SK-N-SH (cell line): Measurements from ENCODE around the gene PTH2. TPM values are rescaled to one million over a fixed set of nuclear protein-coding genes. Genes with fewer than 3 reads are reported as not detected.
A peak's percentile ranks its signal among the peaks of the same experiment; 100 is the strongest.

Experiments used
- CTCF ChIA-PET: fragments of 300-600, 350-600 bp; formaldehyde crosslinking; extraction: SDS; loops from one replicate; lab custom pipeline; 2021; lab: Yijun Ruan, JAX
- POLR2A ChIA-PET: fragments of 350-600 bp; sonication (Branson Sonifier 250); formaldehyde crosslinking; extraction: SDS; loops from one replicate; lab custom pipeline; 2020; ENCODE audit warnings: antibody characterized with exemption, inconsistent platforms; lab: Yijun Ruan, JAX
- DNase-seq: peaks from one replicate; pipeline ENCODE4 v3.0.0; 2012
- H2AFZ ChIP-seq: fragments of 200-600 bp; sonication (generic); 2 replicates; pipeline ENCODE4 v1.8.1; 2016; ENCODE audit warnings: antibody characterized with exemption, mild to moderate bottlenecking, low read depth
- H3F3A ChIP-seq: fragments of 200-600 bp; sonication (generic); replicated peaks from 2 replicates; pipeline ENCODE3; 2016; ENCODE audit warnings: antibody characterized with exemption, mild to moderate bottlenecking; ENCODE audit not compliant: insufficient read depth
- H3K27ac ChIP-seq, 2 experiments: fragments of 200-500 bp in 1 of 2; fragments of 200-600 bp in 1 of 2; sonication (Bioruptor generic) in 1 of 2; sonication (generic), shearing (Covaris generic) in 1 of 2; 2 replicates each; pipeline versions ENCODE4 v1.5.1 to v1.6.1; 2014 to 2016; ENCODE audit warnings: low read depth in 2 of 2, inconsistent platforms in 1 of 2, low read length in 1 of 2, mild to moderate bottlenecking in 1 of 2, mixed read lengths in 1 of 2
- H3K27me3 ChIP-seq: fragments of 200-600 bp; sonication (generic), shearing (Covaris generic); 2 replicates; pipeline ENCODE4 v1.6.1; 2016; ENCODE audit warnings: mixed run types; ENCODE audit not compliant: insufficient read depth
- H3K36me3 ChIP-seq, 2 experiments: fragments of 200-500 bp in 1 of 2; fragments of 200-600 bp in 1 of 2; sonication (Bioruptor generic) in 1 of 2; sonication (generic) in 1 of 2; replicated peaks in 1 of 2; 2 replicates each; pipeline versions ENCODE3 to v1.5.1; 2014 to 2016; ENCODE audit warnings: low read length in 1 of 2, mild to moderate bottlenecking in 1 of 2; ENCODE audit not compliant: insufficient read depth in 2 of 2, control insufficient read depth in 1 of 2
- H3K4me1 ChIP-seq, 2 experiments: fragments of 200-500 bp in 1 of 2; fragments of 200-600 bp in 1 of 2; sonication (Bioruptor generic) in 1 of 2; sonication (generic), shearing (Covaris generic) in 1 of 2; 2 replicates each; pipeline versions ENCODE4 v1.5.1 to v1.6.1; 2014 to 2016; ENCODE audit warnings: low read depth in 1 of 2, low read length in 1 of 2, mixed run types in 1 of 2; ENCODE audit not compliant: insufficient read depth in 2 of 2, control insufficient read depth in 1 of 2
- H3K4me2 ChIP-seq: fragments of 200-600 bp; sonication (generic), shearing (Covaris generic); 2 replicates; pipeline ENCODE4 v1.6.1; 2017; ENCODE audit warnings: mixed run types
- H3K4me3 ChIP-seq, 2 experiments: fragments of 200-500 bp in 1 of 2; fragments of 200-600 bp in 1 of 2; sonication (Bioruptor generic) in 1 of 2; sonication (generic), shearing (Covaris generic) in 1 of 2; 2 replicates each; pipeline versions ENCODE4 v1.5.1 to v1.8.1; 2014 to 2016; ENCODE audit warnings: low read depth in 2 of 2, inconsistent platforms in 1 of 2, low read length in 1 of 2, mild to moderate bottlenecking in 1 of 2, mixed read lengths in 1 of 2, moderate library complexity in 1 of 2
- H3K79me2 ChIP-seq: fragments of 200-600 bp; sonication (generic); 2 replicates; pipeline ENCODE4 v1.8.1; 2017; ENCODE audit warnings: mild to moderate bottlenecking; ENCODE audit not compliant: insufficient read depth
- H3K9ac ChIP-seq: fragments of 200-600 bp; sonication (generic); 2 replicates; pipeline ENCODE4 v1.6.1; 2017; ENCODE audit warnings: mixed run types
- H3K9me2 ChIP-seq: fragments of 200-600 bp; sonication (generic); 2 replicates; pipeline ENCODE4 v1.6.1; 2017; ENCODE audit warnings: mixed run types
- H3K9me3 ChIP-seq: fragments of 200-600 bp; sonication (generic); 2 replicates; pipeline ENCODE4 v1.6.1; 2017; ENCODE audit warnings: mixed run types, mild to moderate bottlenecking, moderate library complexity
- H4K20me1 ChIP-seq: fragments of 200-600 bp; sonication (generic); 2 replicates; pipeline ENCODE4 v1.6.1; 2017; ENCODE audit warnings: mild to moderate bottlenecking, mixed run types; ENCODE audit not compliant: insufficient read depth
- FOSL2 ChIP-seq: IDR thresholded peaks from 2 replicates; pipeline ENCODE4 v1.4.0; 2012; ENCODE audit warnings: low read depth, mild to moderate bottlenecking, moderate library complexity, borderline replicate concordance
- FOXJ3 ChIP-seq: sonication (generic); formaldehyde crosslinking; IDR thresholded peaks from 2 replicates; pipeline ENCODE4 v1.5.1; 2020; ENCODE audit warnings: mild to moderate bottlenecking, missing genetic modification reagents
- NRF1 ChIP-seq: IDR thresholded peaks from 2 replicates; pipeline ENCODE4 v1.6.1; 2012; ENCODE audit warnings: low read depth, mild to moderate bottlenecking, low read length
- TAF1 ChIP-seq: IDR thresholded peaks from 2 replicates; pipeline ENCODE4 v1.6.1; 2012; ENCODE audit warnings: low read depth, mild to moderate bottlenecking, low read length, moderate library complexity, borderline replicate concordance
- TCF12 ChIP-seq: IDR thresholded peaks from 2 replicates; pipeline ENCODE4 v1.4.0; 2012
- WGBS: methylation state at CpG from one replicate; pipeline ENCODE4 v1.1.6; 2017; ENCODE audit warnings: low lambda C conversion rate; 5-methylcytosine and 5-hydroxymethylcytosine counted together
- polyA plus RNA-seq, 3 experiments: library from polyadenylated mRNA; depleted of rRNA; stranded (reverse); fragments of >200 nt; gene quantifications; 2 replicates each; pipeline ENCODE4 v1.2.3, GENCODE V29; 2012
- TF ChIP-seq, protein P1 (sequence below): fragments of 200-600 bp; sonication (generic); IDR thresholded peaks from 2 replicates; pipeline ENCODE4 v1.6.1; 2017; ENCODE audit warnings: antibody characterized with exemption, mild to moderate bottlenecking, moderate library complexity
- TF ChIP-seq, protein P2 (sequence below): IDR thresholded peaks from 2 replicates; pipeline ENCODE4 v1.4.0; 2012; ENCODE audit warnings: low read depth, borderline replicate concordance
- TF ChIP-seq, protein P3 (sequence below): IDR thresholded peaks from 2 replicates; pipeline ENCODE4 v1.6.1; 2012; ENCODE audit warnings: mild to moderate bottlenecking, low read depth, low read length, moderate library complexity

PTH2 gene
- polyA plus RNA-seq, 1 of the 3 experiments (the other 2 are of a cell fraction) = not detected

DNA sequence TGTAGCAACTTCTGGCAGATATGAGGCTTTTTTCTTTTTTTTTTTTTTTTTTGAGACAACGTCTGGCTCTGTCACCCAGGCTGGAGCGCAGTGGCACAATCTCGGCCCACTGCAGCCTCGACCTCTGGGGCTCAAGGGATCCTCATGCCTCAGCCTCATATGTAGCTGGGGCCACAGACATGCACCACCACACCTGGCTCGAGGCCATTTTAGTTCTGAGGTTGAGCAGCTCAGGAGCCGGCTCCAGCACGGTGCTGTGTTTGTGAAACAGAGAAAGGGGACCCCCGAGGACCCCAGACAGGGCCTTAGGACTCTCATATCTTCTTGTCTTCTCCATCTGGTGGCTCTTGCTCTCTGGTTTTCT, 47.4 kb upstream of the PTH2 start:
- H3K4me2 ChIP-seq = no peak overlapping the region
- H3K9ac ChIP-seq = no peak overlapping the region
- no peak for DNase-seq
- H3K27me3 ChIP-seq = no peaks in the 10 kb centered on the region
- CTCF ChIA-PET = interaction anchor here (0.7 to 1.5 kb wide), 5 partner anchors 8 to 99 kb away, joined by 3 to 7 read pairs (median 3); no protein-coding TSS in a partner anchor
- WGBS = 79% methylated on average over 8 of the region's 8 CpGs
- TF ChIP-seq TCF12 = no peak
- TF ChIP-seq, all 33 proteins: peak for 0
- no peaks in the 10 kb centered on the region for H4K20me1 ChIP-seq
- no peaks in the 10 kb centered on the region for H3K36me3 ChIP-seq
- H3F3A ChIP-seq = no peaks in the 10 kb centered on the region
- POLR2A ChIA-PET = no interaction called here
- no peak overlapping the region for H2AFZ ChIP-seq
- no peak overlapping the region for H3K27ac ChIP-seq
- no peaks in the 10 kb centered on the region for H3K9me3 ChIP-seq
- H3K4me1 ChIP-seq = peaks cover 0 to 5% of the 10 kb centered on the region in 2 experiments; a peak in 2 of 4 replicates
- no peak overlapping the region for H3K4me3 ChIP-seq
- no peaks in the 10 kb centered on the region for H3K79me2 ChIP-seq
- H3K9me2 ChIP-seq = no peaks in the 10 kb centered on the region

DNA sequence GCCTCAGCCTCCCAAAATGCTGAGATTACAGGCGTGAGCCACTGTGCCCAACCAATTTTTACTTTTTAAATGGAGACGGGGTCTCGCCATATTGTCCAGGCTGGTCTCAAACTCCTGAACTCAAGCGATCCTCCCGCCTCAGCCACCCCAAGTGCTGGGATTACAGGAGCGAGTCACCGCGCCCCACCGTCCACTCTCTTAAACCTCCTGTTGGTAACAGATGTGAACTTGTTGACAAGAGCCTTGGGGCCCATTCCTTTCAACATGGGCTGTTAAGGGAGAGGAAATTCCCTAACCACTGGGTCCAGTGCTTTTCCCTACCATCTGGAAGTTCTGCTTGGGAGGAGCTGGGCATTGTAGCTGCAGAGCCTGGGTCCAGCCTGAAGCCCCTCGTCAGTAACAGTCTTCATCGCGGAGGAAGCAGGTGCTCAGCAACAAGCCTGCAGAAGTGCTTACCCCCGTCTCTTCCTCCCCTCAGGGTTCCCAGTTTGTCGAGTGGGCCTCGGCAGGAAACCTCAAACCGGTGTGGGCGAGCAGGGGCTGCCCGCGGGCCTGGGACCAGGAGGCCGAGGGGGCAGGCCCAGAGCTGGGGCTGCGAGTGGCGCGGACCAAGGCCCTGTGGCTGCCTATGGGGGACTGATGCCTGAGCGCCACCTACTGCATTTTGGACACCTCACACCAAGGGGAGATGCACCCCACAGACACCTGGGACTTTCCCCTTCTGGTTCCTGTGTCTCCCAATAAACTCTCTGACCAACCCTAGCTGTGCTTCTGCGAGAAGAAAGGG, 46.8 kb upstream of the PTH2 start:
- WGBS = 97% methylated on average over 21 of the region's 25 CpGs
- H2AFZ ChIP-seq = no peak overlapping the region
- no peak overlapping the region for H3K4me3 ChIP-seq
- H3K4me2 ChIP-seq = no peak overlapping the region
- H4K20me1 ChIP-seq = no peaks in the 10 kb centered on the region
- H3K9me3 ChIP-seq = no peaks in the 10 kb centered on the region
- TF ChIP-seq, protein P1, sequence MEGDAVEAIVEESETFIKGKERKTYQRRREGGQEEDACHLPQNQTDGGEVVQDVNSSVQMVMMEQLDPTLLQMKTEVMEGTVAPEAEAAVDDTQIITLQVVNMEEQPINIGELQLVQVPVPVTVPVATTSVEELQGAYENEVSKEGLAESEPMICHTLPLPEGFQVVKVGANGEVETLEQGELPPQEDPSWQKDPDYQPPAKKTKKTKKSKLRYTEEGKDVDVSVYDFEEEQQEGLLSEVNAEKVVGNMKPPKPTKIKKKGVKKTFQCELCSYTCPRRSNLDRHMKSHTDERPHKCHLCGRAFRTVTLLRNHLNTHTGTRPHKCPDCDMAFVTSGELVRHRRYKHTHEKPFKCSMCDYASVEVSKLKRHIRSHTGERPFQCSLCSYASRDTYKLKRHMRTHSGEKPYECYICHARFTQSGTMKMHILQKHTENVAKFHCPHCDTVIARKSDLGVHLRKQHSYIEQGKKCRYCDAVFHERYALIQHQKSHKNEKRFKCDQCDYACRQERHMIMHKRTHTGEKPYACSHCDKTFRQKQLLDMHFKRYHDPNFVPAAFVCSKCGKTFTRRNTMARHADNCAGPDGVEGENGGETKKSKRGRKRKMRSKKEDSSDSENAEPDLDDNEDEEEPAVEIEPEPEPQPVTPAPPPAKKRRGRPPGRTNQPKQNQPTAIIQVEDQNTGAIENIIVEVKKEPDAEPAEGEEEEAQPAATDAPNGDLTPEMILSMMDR = peak; percentile 25; the same call in 1 of the 2 replicates
- no peak for TF ChIP-seq FOSL2
- TF ChIP-seq FOXJ3 (CRISPR knock-in tag) = no peak
- no peak for DNase-seq
- no peak overlapping the region for H3K9ac ChIP-seq
- H3K36me3 ChIP-seq = no peaks in the 10 kb centered on the region
- H3K27ac ChIP-seq = no peak overlapping the region
- no peaks in the 10 kb centered on the region for H3F3A ChIP-seq
- no peaks in the 10 kb centered on the region for H3K79me2 ChIP-seq
- peaks cover 0 to 5% of the 10 kb centered on the region in 2 experiments; a peak in 2 of 4 replicates for H3K4me1 ChIP-seq
- CTCF ChIA-PET = interaction anchor here (0.7 to 1.5 kb wide), 5 partner anchors 8 to 100 kb away, joined by 3 to 7 read pairs (median 3); no protein-coding TSS in a partner anchor
- POLR2A ChIA-PET = no interaction called here
- no peaks in the 10 kb centered on the region for H3K9me2 ChIP-seq
- no peaks in the 10 kb centered on the region for H3K27me3 ChIP-seq

DNA sequence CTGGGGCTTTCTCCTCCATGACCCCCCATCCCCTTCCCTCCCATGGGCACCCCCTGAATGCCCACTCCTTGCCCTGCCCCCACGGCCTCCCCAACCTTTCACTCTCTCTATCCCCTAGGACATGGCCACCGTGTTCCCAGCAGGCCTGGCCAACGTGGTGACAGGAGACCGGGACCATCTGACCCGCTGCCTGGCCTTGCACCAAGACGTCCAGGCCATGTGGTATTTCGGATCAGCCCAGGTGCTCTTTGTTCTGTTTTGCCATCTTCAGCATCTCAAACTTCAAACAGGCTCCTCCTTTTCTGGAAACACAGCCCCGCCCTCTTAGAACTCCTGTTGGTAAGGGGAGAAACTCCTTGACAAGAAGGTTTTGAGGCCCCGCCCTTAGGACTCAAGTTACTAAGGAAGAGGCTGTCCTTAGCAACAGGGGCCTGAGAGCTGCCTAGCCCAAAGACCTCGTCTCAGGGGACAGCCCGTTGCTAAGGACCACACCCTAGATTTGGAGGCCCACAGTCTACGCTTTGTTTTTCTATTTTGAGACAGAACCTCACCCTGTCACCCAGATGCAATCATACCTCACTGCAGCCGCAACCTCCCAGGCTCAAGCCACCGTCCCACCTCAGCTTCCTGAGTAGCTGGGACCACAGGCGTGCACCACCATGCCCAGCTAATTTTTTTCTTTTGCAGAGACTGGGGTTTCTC, 45.7 kb upstream of the PTH2 start:
- WGBS = 92% methylated on average over 15 of the region's 15 CpGs
- Histone ChIP-seq H2AFZ (no peak overlapping the region), H3K4me1 (peaks cover 0 to 3% of the 10 kb centered on the region in 2 experiments; a peak in 2 of 4 replicates), H4K20me1 (no peaks in the 10 kb centered on the region), H3K9ac (no peak overlapping the region), H3F3A (no peaks in the 10 kb centered on the region), H3K79me2 (no peaks in the 10 kb centered on the region), H3K9me2 (no peaks in the 10 kb centered on the region), H3K4me3 (no peak overlapping the region), H3K9me3 (no peaks in the 10 kb centered on the region), H3K27me3 (no peaks in the 10 kb centered on the region), H3K27ac (no peak overlapping the region), H3K36me3 (no peaks in the 10 kb centered on the region), H3K4me2 (no peak overlapping the region)
- CTCF ChIA-PET = no interaction called here
- POLR2A ChIA-PET = no interaction called here
- no peak for DNase-seq
- TF ChIP-seq NRF1 = no peak
- TF ChIP-seq, protein P2, sequence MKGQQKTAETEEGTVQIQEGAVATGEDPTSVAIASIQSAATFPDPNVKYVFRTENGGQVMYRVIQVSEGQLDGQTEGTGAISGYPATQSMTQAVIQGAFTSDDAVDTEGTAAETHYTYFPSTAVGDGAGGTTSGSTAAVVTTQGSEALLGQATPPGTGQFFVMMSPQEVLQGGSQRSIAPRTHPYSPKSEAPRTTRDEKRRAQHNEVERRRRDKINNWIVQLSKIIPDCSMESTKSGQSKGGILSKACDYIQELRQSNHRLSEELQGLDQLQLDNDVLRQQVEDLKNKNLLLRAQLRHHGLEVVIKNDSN = no peak
- TF ChIP-seq, protein P3, sequence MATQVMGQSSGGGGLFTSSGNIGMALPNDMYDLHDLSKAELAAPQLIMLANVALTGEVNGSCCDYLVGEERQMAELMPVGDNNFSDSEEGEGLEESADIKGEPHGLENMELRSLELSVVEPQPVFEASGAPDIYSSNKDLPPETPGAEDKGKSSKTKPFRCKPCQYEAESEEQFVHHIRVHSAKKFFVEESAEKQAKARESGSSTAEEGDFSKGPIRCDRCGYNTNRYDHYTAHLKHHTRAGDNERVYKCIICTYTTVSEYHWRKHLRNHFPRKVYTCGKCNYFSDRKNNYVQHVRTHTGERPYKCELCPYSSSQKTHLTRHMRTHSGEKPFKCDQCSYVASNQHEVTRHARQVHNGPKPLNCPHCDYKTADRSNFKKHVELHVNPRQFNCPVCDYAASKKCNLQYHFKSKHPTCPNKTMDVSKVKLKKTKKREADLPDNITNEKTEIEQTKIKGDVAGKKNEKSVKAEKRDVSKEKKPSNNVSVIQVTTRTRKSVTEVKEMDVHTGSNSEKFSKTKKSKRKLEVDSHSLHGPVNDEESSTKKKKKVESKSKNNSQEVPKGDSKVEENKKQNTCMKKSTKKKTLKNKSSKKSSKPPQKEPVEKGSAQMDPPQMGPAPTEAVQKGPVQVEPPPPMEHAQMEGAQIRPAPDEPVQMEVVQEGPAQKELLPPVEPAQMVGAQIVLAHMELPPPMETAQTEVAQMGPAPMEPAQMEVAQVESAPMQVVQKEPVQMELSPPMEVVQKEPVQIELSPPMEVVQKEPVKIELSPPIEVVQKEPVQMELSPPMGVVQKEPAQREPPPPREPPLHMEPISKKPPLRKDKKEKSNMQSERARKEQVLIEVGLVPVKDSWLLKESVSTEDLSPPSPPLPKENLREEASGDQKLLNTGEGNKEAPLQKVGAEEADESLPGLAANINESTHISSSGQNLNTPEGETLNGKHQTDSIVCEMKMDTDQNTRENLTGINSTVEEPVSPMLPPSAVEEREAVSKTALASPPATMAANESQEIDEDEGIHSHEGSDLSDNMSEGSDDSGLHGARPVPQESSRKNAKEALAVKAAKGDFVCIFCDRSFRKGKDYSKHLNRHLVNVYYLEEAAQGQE = no peak
- TF ChIP-seq TCF12 = no peak
- no peak for TF ChIP-seq TAF1
